ENCODE measurements around the gene SIGLEC6. TPM values are rescaled to one million over a fixed set of nuclear protein-coding genes. Genes with fewer than 3 reads are reported as not detected.
A peak's percentile ranks its signal among the peaks of the same experiment; 100 is the strongest.

Gene SIGLEC6
- polyA plus RNA-seq, 3 donors, result 0.04 TPM; not detected in 2

GRCh38 chr19:51508059-51508733, 23.3 kb downstream of the SIGLEC6 start:
- Mint-ChIP-seq H3K27ac (peak overlapping the region in 6 of 7 donors; percentile 0 to 88 (median 62)), H3K36me3 (peaks cover 6 to 13% of the 10 kb centered on the region in 2 donors), H3K4me3 (no peak overlapping the region), H3K4me1 (peaks cover 75% of the 10 kb centered on the region), H3K9me3 (peaks cover 9 to 18% (median 13%) of the 10 kb centered on the region in 7 donors), H3K27me3 (ENCODE audit: low read depth in 3 of 3) (peaks cover 0 to 2% (median 0%) of the 10 kb centered on the region in 3 donors)
- Histone ChIP-seq H3K79me2 (ENCODE audit: insufficient read depth, low read length) (no peaks in the 10 kb centered on the region), H3K4me2 (replicated peaks; ENCODE audit: extremely low read depth, low read length, poor library complexity, severe bottlenecking) (peak overlapping the region; percentile 44), H4K20me1 (ENCODE audit: insufficient read depth, low read length) (no peaks in the 10 kb centered on the region), H3K27me3 (ENCODE audit: control insufficient read depth in 2 of 2, insufficient read depth in 2 of 2, low read length in 2 of 2) (no peaks in the 10 kb centered on the region), H3K4me1 (ENCODE audit: control insufficient read depth in 1 of 2, insufficient read depth in 2 of 2, low read length in 2 of 2) (peaks cover 67 to 82% of the 10 kb centered on the region in 2 donors), H3K9ac (ENCODE audit: insufficient read depth, low read length, poor library complexity, severe bottlenecking) (no peak overlapping the region), H3K27ac (ENCODE audit: low read depth in 1 of 2, low read length in 2 of 2) (peak overlapping the region in 1 of 2 donors; percentile 56), H2AFZ (ENCODE audit: insufficient read depth, low read depth, low read length, poor library complexity, severe bottlenecking) (no peak overlapping the region), H3K9me3 (replicated peaks in 1 of 2; ENCODE audit: control insufficient read depth in 1 of 2, insufficient read depth in 1 of 2, low read length in 2 of 2) (peaks cover 8 to 13% of the 10 kb centered on the region in 2 donors), H3K36me3 (replicated peaks in 1 of 2; ENCODE audit: control insufficient read depth in 1 of 2, insufficient read depth in 2 of 2, low read length in 2 of 2) (no peaks in the 10 kb centered on the region), H3K4me3 (replicated peaks in 1 of 3; ENCODE audit: low read depth in 2 of 3, low read length in 3 of 3) (peak overlapping the region in 1 of 3 experiments; percentile 44)
- WGBS (ENCODE audit: insufficient coverage), result no CpG with 5 or more reads among the region's 3 CpGs
- TF ChIP-seq CTCF (IDR thresholded peaks at IDR 0.05), result no peak
- peak in 1 of 3 donors; percentile 13 for DNase-seq
- intact Hi-C loops (cut with micrococcal nuclease), result loop anchor here in 1 of 2 donors (10.0 kb wide), 1 partner anchor 113 kb away; the partner anchor contains the start of gene C19orf84

- Histone ChIP-seq H3K27ac (ENCODE audit: low read depth in 1 of 2, low read length in 2 of 2) (peak overlapping the region in 1 of 2 donors; percentile 56), H3K27me3 (ENCODE audit: control insufficient read depth in 2 of 2, insufficient read depth in 2 of 2, low read length in 2 of 2) (no peaks in the 10 kb centered on the region), H3K36me3 (replicated peaks in 1 of 2; ENCODE audit: control insufficient read depth in 1 of 2, insufficient read depth in 2 of 2, low read length in 2 of 2) (no peaks in the 10 kb centered on the region), H2AFZ (ENCODE audit: insufficient read depth, low read depth, low read length, poor library complexity, severe bottlenecking) (no peak overlapping the region), H3K9ac (ENCODE audit: insufficient read depth, low read length, poor library complexity, severe bottlenecking) (peak overlapping the region; percentile 11), H4K20me1 (ENCODE audit: insufficient read depth, low read length) (no peaks in the 10 kb centered on the region), H3K4me2 (replicated peaks; ENCODE audit: extremely low read depth, low read length, poor library complexity, severe bottlenecking) (peak overlapping the region; percentile 44), H3K9me3 (replicated peaks in 1 of 2; ENCODE audit: control insufficient read depth in 1 of 2, insufficient read depth in 1 of 2, low read length in 2 of 2) (peaks cover 8 to 13% of the 10 kb centered on the region in 2 donors), H3K4me3 (replicated peaks in 1 of 3; ENCODE audit: low read depth in 2 of 3, low read length in 3 of 3) (peak overlapping the region in 1 of 3 experiments; percentile 44), H3K4me1 (ENCODE audit: control insufficient read depth in 1 of 2, insufficient read depth in 2 of 2, low read length in 2 of 2) (peaks cover 72 to 87% of the 10 kb centered on the region in 2 donors), H3K79me2 (ENCODE audit: insufficient read depth, low read length) (no peaks in the 10 kb centered on the region)
- peak overlapping the region; percentile 27 to 49 for H3K4me3 Mint-ChIP-seq
- peaks cover 6 to 13% of the 10 kb centered on the region in 2 donors for H3K36me3 Mint-ChIP-seq
- peaks cover 9 to 18% (median 13%) of the 10 kb centered on the region in 7 donors for H3K9me3 Mint-ChIP-seq
- peak in 2 of 3 donors; percentile 31 to 44 for DNase-seq
- TF ChIP-seq CTCF (IDR thresholded peaks at IDR 0.05), result no peak
- peak overlapping the region in 6 of 7 donors; percentile 76 to 86 (median 82) for H3K27ac Mint-ChIP-seq
- intact Hi-C loops (cut with micrococcal nuclease), result loop anchor here in 1 of 2 donors (10.0 kb wide), 1 partner anchor 113 kb away; the partner anchor contains the start of gene C19orf84
- 72% methylated on average over 3 of the region's 6 CpGs for WGBS (ENCODE audit: insufficient coverage)
- peaks cover 0 to 2% (median 0%) of the 10 kb centered on the region in 3 donors for H3K27me3 Mint-ChIP-seq (ENCODE audit: low read depth in 3 of 3)
- peaks cover 80% of the 10 kb centered on the region for H3K4me1 Mint-ChIP-seq
Observed at GRCh38 chr19:51507640-51508058, 23.8 kb downstream of the SIGLEC6 start.
